ENCODE data around the gene OR6Q1.
A peak's percentile ranks its signal among the peaks of the same experiment; 100 is the strongest.

OR6Q1 gene

GRCh38 chr11:58058276-58059006 is 27.7 kb downstream of the OR6Q1 start:
- no peak for DNase-seq (ENCODE audit: low read depth)

GRCh38 chr11:58059007-58059350 is 28.2 kb downstream of the OR6Q1 start:
- peak; percentile 94 for DNase-seq (ENCODE audit: low read depth)

- DNase-seq (ENCODE audit: low read depth) = no peak
Observed at GRCh38 chr11:58060535-58060934, 29.8 kb downstream of the OR6Q1 start.

GRCh38 chr11:58060939-58061672 is 30.4 kb downstream of the OR6Q1 start:
- DNase-seq (ENCODE audit: low read depth) = no peak

GRCh38 chr11:58061813-58062212 is 31.1 kb downstream of the OR6Q1 start:
- peak; percentile 68 for DNase-seq (ENCODE audit: low read depth)

GRCh38 chr11:58067685-58068084 is 36.9 kb downstream of the OR6Q1 start:
- DNase-seq (ENCODE audit: low read depth) = no peak

GRCh38 chr11:58068655-58069054 is 37.9 kb downstream of the OR6Q1 start:
- no peak for DNase-seq (ENCODE audit: low read depth)

GRCh38 chr11:58070585-58070984 is 39.8 kb downstream of the OR6Q1 start:
- no peak for DNase-seq (ENCODE audit: low read depth)

- no peak for DNase-seq (ENCODE audit: low read depth)
Observed at GRCh38 chr11:58075781-58076180, 45.0 kb downstream of the OR6Q1 start.
